NCI-H1092 treated with DMSO at 0.1 percent for 48 hours (cell line): ENCODE results near the gene LRRD1.
"Not testable (repeated sequence)": the region's sequence is repeated elsewhere in the genome, so short reads cannot be mapped to it uniquely, and the experiment has no call there.

Experiments
- DNase-seq: peaks from one replicate; lab custom pipeline; 2025; lab: John Stamatoyannopoulos, UW

Gene LRRD1

DNA sequence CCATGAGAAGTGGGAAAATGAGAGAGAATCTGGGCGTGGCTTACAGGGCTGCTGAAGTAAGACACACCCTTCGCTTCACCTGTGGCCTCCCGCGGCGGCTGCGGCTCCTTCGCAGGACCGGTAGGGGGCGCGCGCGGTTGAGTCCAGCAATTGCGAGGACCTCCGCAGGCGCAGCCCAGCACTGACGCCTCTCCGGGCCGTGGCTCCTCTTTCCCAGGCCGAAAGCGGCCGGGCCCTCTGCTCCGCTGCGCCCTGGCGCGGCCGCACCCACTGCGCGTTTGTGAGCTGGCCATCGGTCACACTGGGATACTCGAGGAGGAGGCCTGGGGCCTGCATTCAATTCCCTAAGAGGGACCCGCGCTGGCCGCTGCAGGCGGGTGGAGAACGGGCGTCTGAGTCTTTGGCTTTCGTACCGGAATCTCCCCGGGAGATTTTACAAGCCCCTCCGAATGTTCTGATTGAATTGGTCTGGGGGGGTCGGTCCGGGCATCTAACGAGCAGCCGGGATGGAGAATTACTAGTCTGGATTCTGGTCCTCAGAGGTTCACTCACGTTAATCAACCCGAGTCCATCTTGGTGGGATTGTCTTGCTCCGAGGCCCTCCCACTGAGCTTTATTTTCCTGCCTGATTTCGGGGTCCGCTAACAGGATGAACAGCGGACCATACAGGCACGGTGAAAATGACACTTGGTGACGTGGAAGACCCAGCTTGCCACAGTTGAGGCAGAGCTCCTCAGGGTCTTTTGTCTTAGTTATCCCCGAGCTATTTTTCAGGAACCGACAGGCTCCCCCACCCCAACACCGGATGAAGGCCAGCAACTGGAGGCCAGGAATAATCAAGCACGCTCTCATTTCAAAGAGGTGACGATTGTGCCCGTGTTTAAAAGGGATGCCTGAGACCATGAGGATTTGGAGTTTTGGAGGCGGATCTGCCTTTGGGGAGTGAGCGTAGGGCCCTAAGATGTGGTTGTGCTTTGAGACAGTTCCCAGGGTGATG is at the start of gene LRRD1:
LRRD1 (minus strand) TSS at position 215 of the 997 bp plus-strand sequence. CDS start 13,940 bp downstream, outside the sequence.
- peak; percentile 91 for DNase-seq

DNA sequence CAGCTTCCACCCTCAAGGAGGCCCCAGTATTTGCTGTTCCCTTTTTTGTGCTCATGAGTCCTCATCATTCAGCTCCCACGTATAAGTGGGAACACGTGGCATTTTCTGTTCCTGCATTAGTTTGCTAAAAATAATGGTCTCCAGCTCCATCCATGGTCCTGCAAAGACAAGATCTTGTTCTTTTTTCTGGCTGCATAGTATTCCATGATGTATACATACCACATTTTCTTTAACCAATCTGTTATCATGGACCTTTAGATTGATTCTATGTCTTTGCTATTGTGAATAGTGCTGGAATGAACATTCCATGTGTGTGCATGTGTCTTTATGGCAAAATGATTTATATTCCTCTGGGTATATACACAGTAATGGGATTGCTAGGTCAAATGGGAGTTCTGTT is 49.8 kb upstream of the LRRD1 start:
- DNase-seq = no peak

DNA sequence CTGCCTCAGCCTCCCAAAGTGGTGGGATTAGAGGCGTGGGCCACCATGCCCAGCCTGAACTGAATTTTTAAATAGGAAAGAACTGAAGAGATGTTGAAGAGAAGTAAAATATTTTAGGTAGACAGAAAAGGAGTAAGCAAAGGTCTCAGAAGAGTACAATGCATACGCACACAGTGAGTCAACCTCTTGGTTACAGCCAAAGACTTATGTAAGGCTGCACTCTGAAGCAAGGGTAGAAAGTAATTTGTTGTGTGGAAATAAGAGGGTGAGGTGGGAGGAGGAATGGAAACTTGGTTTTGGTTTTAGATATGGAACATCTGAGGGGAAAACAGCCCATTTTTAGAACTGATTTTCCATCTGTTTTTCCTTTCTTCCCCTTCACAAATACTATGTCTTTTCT is 49.2 kb upstream of the LRRD1 start:
- no peak for DNase-seq

DNA sequence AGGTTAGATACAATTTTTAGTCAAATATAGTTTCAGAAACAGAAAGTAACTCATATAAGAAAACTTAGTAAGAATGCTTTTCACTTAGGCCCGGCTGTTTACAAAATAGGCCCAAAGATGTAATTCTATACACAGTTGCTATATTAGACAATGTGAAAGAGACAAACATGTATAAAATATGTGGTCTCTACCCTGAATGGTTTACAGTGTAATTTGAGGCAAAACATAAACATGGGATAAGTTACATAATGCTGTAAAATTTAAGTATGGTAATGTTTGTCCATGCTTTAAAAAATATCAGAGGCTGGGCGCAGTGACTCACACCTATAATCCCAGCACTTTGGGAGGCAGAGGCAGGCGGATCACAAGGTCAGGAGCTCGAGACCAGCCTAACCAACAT is 48.0 kb upstream of the LRRD1 start:
- DNase-seq = no peak

DNA sequence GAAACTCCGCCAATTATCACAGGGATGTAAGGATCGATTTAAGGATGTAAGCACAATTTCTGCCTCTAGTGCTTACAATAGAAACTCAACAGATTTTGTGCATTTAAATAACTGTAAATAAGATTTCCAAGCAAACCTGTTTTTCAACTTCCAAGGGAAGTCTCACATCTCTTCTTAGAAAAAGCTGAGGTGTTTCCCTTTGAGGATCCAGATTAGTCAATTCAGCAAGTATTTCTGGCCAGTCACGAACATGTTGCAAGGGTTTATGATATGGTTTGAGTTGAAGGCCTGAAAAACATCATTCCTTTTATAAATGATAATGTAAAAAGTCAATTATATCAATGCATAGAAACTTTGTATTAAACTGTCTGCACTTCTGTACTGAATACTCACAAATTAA is 42.8 kb upstream of the LRRD1 start:
- DNase-seq = no peak

DNA sequence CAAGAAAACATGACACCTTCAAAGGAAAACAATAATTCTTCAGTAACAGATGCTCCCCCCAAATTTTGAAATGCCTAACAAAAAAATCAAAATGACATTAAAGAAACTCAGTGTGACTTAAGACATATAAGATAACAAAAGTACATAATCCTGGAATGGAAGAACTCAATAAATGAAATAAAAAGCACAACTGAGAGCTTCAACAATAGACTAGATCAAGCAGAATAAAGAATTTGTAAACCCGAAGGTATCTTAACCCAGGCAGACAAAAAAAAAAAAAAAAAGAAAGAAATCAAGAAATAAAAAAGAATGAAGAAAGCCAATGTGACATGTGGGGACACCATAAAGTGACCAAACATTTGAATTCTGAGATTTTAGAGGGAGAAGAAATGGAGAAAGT is 27.7 kb upstream of the LRRD1 start:
- DNase-seq = no peak

DNA sequence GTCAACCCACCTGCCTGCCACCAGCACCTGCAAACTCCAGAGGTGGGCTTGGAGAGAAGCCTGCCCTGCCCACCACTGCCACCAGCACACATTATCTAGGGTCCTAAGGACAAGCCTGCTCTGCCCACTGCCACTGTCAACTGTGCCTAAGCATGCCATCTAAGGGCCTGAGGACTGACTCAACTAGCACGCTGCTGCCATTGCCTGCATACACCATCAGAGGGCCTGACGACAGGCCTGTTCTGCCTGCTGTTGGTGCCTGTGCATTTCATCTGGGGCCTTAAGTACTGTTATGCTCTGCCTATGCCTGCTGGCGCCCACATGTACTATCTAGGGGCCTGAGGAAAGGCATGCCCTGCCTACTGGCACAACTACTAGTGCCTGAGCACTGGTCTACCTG is 27.0 kb upstream of the LRRD1 start:
- DNase-seq = no peak

DNA sequence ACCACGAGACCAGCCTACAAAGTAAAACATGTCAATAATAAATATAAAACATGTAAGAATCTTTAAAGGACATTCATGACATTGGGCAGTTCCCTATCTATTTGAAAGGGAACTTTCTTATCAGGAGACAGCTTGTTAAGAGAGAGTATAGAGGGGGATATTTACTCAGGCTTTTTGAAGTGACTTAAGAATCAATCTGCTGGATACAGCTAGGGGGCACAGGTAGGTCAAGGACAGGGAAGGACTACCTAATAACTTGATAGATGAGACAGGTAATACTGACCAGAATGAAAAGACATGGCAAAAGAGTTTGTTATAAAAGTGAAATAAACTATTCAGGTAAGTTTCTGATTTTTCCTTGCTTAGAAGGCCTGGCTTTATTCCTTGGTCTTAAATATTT is 21.8 kb upstream of the LRRD1 start:
- no peak for DNase-seq

DNA sequence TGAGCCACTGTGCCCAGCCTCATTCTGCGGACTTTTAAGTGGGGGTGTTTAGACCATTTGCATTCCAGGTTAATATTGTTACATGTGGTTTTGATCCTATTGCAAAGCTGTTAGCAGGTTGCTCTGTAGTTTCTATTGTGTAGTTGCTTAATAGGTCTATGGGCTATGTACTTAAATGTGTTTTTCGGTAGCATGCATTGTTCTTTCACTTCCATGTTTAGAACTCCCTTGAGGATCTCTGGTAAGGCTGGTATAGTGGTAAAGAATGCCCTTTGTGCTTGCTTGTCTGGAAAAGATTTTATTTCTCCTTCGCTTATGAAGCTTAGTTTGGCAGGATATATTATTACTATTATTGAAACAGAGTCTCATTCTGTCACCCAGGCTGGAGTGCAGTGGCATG is 13.4 kb upstream of the LRRD1 start:
- DNase-seq = no peak

DNA sequence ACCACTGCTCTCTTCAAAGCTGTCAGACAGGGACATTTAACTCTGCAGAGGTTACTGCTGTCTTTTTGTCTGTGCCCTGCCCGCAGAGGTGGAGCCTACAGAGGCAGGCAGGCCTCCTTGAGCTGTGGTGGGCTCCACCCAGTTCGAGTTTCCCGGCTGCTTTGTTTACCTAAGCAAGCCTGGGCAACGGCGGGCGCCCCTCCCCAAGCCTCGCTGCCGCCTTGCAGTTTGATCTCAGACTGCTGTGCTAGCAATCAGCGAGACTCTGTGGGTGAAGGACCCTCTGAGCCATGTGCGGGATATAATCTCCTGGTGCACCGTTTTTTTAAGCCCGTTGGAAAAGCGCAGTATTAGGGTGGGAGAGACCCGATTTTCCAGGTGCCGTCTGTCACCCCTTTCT is 10.3 kb upstream of the LRRD1 start:
- DNase-seq = not testable (repeated sequence)

DNA sequence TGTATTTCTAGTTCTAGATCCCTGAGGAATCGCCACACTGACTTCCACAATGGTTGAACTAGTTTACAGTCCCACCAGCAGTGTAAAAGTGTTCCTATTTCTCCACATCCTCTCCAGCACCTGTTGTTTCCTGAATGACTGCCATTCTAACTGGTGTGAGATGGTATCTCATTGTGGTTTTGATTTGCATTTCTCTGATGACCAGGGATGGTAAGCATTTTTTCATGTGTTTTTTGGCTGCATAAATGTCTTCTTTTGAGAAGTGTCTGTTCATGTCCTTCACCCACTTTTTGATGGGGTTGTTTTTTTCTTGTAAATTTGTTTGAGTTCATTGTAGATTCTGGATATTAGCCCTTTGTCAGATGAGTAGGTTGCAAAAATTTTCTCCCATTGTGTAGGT is 5.4 kb upstream of the LRRD1 start:
- not testable (repeated sequence) for DNase-seq

DNA sequence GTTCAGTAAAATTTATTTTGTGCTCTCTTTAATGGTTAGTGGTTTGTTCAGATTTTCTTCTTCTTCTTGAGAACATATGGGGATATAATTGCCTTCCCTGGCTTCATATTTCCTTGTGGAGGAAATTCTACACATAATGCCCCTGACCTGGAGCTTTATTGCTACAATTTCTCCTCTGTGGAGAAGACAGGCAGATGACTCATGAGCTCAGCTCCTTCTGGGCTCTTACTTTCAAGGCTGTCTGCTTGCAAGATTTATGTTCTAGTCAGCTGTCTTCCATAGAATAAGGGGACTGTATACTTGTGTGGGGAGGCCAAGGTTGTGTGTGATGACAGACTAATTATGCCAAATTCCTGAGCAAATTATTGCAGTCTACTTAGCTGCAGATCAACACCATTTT is 1.6 kb downstream of the LRRD1 start:
- DNase-seq = no peak

DNA sequence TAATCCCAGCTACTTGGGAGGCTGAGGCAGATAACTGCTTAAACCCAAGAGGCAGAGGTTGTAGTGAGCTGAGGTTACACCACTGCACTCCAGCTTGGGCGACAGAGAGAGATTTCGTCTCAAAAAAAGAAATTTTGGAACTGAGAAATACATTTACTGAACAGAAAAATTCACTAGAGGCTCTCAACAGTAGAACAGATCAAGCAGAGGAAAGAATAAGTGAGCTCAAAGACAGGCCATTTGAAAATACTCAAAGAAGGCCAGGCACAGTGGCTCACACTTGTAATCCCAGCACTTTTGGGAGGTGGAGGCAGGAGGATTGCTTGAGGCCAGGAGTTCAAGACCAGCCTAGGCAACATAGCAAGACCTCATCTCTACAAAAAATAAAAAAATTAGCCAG is 9.4 kb downstream of the LRRD1 start:
- DNase-seq = not testable (repeated sequence)

DNA sequence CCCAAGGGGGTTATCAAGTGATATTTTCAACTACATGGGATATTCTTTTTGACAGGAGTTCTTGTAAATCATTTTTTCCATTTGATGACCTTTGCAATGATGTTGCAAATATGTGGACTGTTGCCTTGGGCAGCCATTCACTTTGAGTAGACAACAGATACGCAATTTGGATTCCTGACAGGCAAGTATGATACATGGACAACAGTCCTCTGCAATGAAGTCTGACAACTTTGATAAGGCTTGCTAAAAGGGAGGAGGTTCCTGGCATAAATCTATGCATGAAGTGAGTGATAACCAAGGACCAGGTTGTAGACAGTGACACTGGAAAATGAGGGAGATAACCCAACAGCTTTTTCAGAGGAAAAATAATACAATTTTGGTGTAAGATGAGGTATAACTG is 17.7 kb downstream of the LRRD1 start:
- DNase-seq = no peak

DNA sequence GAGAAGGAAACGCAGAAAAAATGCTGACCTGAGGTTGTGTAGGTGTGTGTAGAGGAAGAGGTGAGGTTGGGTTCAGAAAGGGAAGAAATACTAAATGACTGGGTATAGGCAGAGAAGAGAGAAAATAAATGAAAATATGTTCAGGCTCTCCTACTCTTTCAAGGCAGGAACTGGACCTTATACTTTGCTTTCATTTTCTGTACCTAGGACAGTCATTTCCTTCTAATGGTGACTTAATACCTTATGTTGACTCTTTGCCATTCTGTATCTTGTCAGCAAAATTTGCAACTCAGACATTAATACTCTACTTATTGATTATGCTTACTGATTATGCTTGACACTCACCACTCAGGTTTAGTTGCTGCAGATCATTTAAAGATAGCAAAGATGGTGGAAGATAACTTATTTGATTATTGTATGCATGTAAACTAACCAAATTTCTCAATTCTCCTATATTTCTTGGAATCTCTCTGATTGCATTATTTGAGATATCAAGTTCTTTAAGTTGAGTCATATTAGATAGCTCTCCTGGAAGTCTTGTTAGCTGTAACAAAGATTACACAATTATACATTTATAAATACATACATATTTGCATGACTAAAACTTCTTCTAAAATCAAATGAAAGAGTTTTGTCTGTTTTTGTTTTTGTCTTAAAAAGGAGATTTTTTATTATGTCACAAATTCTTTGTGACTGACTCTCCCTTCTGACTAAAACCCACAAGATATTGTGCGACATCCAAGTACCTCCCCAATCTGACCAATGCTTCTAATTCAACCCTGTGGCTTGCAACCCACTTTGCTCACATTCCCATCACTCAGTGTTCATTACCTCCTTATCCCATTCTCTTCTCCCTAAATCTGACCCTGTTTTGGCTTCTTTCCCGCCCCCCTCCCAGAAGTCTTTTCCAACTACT is 20.0 kb downstream of the LRRD1 start:
- DNase-seq = no peak

DNA sequence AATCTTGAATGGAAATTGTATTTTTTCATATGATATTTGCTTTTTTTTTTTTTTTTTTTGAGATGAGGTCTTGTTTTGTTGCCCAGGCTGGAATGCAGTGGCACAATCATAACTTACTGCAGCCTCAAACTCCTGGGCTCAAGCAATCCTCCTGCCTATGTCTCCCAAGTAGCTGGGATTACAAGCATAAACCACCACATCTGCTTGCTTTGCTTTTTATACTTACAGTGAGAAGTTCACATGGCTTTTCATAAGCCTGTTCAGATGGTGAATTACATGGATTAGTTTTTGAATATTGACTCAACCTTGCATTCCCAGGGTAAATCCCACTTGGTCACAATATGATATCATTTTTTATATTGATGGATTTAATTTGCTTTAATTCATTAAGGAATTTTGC is 22.0 kb downstream of the LRRD1 start:
- no peak for DNase-seq

DNA sequence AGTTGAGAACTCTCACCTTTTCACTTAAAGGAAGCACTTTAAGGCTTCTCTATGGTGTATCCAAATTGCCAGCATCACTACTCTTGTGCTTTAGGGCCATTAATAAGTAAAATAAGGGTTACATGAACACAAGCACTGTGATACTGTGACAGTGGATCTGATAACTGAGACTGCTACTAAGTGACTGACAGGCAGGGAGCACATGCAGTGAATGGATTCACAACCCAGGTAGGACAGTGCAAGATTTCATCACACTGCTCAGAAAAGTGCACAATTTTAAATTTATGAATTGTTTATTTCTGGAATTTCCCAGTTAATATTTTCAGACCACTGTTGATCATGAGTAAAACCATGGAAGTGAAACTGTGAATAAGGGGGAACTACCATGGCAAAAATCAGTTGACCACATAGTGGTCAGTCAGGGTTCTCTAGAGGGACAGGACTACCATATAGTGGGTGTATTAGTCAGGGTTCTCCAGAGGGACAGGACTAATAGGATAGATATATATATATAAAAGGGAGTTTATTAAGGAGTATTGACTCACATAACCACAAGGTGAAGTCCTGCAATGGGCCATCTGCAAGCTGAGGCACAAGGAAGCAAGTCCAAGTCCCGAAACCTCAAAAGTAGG is 23.7 kb downstream of the LRRD1 start:
- no peak for DNase-seq

DNA sequence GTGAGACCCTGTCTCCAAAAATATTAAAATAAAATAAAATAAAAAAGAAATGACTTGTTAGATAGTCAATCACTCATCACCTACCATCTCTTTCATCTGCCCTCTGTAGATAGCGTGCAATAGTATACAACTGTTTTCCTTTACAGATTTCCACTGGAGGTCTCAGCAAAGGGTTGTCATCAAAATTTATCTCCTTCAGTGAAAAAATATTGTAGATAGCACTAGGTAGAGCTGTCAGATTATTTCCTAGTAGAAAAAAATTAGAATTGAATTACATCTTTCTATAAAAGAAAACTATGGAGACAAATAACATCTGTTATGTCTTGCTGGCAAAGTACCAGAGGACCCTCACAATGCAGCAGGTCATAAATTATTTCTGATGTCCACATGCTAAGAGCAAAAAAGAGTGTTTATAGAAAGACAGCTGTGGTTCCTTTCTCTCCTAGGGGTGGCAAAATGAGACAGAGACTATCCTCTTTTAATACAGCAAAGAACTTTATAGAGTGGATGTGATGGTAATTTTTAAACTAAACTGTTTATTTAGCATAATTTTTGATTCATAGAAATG is 28.4 kb downstream of the LRRD1 start:
- no peak for DNase-seq

DNA sequence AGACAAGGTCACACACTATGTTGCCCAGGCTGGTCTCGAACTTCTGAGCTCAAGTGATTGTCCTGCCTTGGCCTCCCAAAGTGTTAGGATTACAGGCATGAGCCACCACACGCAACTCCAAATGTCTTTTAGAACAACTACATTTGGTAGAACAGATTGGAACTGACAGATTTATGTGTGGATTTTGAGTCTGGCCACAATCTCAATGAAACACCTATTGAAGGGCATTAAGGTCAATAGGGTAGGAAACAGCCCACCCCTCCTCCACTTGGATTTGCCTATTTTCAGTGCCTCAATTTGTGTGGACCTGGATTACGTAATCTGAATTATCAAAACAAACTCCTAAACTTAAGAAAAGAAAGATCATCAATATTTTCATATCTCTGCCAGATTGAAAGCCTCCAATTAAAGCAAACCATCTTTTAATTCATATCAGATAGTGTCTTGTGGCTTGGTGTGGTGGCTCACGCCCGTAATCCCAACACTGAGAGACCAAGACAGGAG is 29.2 kb downstream of the LRRD1 start:
- no peak for DNase-seq

DNA sequence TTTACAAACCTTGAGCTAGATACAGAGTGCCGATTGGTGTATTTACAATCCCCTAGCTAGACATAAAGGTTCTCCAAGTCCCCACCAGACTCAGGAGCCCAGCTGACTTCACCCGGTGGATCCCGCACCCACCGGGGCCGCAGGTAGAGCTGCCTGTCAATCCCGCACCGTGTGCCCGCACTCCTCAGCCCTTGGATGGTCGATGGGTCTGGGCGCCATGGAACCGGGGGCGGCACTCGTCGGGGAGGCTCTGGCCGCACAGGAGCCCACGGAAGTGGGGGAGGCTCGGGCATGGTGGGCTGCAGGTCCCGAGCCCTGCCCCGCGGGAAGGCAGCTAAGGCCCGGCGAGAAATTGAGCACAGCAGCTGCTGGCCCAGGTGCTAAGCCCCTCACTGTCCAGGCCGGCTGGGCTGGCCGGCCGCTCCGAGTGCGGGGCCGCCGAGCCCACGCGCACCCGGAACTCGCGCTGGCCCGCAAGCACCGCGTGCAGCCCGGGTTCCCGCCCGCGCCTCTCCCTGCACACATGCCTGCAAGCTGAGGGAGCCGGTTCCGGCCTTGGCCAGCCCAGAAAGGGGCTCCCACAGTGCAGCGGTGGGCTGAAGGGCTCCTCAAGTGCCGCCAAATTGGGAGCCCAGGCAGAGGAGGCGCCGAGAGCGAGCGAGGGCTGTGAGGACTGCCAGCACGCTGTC is 35.6 kb downstream of the LRRD1 start:
- not testable (repeated sequence) for DNase-seq

DNA sequence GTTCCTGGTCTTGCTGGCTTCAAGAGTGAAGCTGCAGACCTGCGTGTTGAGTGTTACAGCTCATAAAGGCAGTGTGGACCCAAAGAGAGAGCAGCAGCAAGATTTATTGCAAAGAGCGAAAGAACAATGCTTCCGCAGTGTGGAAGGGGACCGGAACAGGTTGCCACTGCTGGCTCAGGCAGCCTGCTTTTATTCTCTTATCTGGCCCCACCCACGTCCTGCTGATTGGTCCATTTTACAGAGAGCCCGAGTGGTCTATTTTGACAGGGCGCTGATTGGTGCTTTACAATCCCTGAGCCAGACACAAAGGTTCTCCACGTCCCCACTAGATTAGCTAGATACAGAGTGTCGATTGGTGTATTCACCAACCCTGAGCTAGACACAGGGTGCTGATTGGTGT is 36.2 kb downstream of the LRRD1 start:
- DNase-seq = not testable (repeated sequence)
